NT2/D1 (cell line): Measurements from ENCODE around the gene MORN4.

Source experiments
- DNase-seq: peaks from one replicate; pipeline ENCODE4 v3.0.0-alpha.2; 2011; ENCODE audit warnings: low read depth, low spot score
- H3K27me3 ChIP-seq: 2 replicates; pipeline ENCODE4 v1.6.0; 2011; ENCODE audit warnings: mild to moderate bottlenecking; ENCODE audit not compliant: insufficient read length, insufficient read depth
- H3K36me3 ChIP-seq: 2 replicates; pipeline ENCODE4 v1.6.1; 2011; ENCODE audit warnings: mild to moderate bottlenecking, low read length, mixed read lengths; ENCODE audit not compliant: insufficient read depth, insufficient read length
- H3K4me1 ChIP-seq: 2 replicates; pipeline ENCODE4 v1.5.1; 2011; ENCODE audit not compliant: insufficient read depth, insufficient read length
- H3K4me3 ChIP-seq: 2 replicates; pipeline ENCODE4 v1.5.1; 2011; ENCODE audit warnings: low read depth; ENCODE audit not compliant: insufficient read length
- H3K9ac ChIP-seq: 2 replicates; pipeline ENCODE4 v1.6.0; 2011; ENCODE audit warnings: low read depth; ENCODE audit not compliant: insufficient read length
- H3K9me3 ChIP-seq: 2 replicates; pipeline ENCODE4 v1.5.1; 2011; ENCODE audit warnings: mild to moderate bottlenecking, low read length; ENCODE audit not compliant: insufficient read depth
- SUZ12 ChIP-seq: IDR thresholded peaks from 2 replicates; pipeline ENCODE4 v1.6.1; 2011; ENCODE audit not compliant: insufficient read length, insufficient read depth; ENCODE audit errors: extremely low read depth
- YY1 ChIP-seq: IDR thresholded peaks from 2 replicates; pipeline ENCODE4 v1.6.1; 2011; ENCODE audit not compliant: insufficient read length, insufficient read depth
- ZNF274 ChIP-seq: IDR thresholded peaks from 2 replicates; pipeline ENCODE4 v1.6.1; 2011; ENCODE audit warnings: mild to moderate bottlenecking, low read depth, low read length

The MORN4 gene

GRCh38 chr10:97628228-97628627 lies 5.1 kb downstream of the MORN4 start:
- Histone ChIP-seq H3K36me3 (no peaks in the 10 kb centered on the region), H3K27me3 (no peaks in the 10 kb centered on the region), H3K9ac (no peak overlapping the region), H3K9me3 (no peaks in the 10 kb centered on the region), H3K4me3 (no peak overlapping the region), H3K4me1 (no peaks in the 10 kb centered on the region)
- no peak for DNase-seq
- TF ChIP-seq YY1, result no peak
- TF ChIP-seq ZNF274, result no peak
- no peak for TF ChIP-seq SUZ12

GRCh38 chr10:97627731-97628130 lies 5.6 kb downstream of the MORN4 start:
- H3K4me3 ChIP-seq, result no peak overlapping the region
- TF ChIP-seq YY1 (no peak), SUZ12 (no peak)
- no peaks in the 10 kb centered on the region for H3K36me3 ChIP-seq
- no peaks in the 10 kb centered on the region for H3K9me3 ChIP-seq
- no peak for DNase-seq
- no peaks in the 10 kb centered on the region for H3K27me3 ChIP-seq
- H3K9ac ChIP-seq, result no peak overlapping the region
- no peaks in the 10 kb centered on the region for H3K4me1 ChIP-seq

- Histone ChIP-seq H3K36me3 (no peaks in the 10 kb centered on the region), H3K9ac (no peak overlapping the region), H3K4me3 (no peak overlapping the region), H3K9me3 (no peaks in the 10 kb centered on the region), H3K27me3 (no peaks in the 10 kb centered on the region), H3K4me1 (peaks cover 1% of the 10 kb centered on the region)
- no peak for TF ChIP-seq SUZ12
- no peak for TF ChIP-seq ZNF274
- no peak for TF ChIP-seq YY1
- no peak for DNase-seq
These were observed 10.0 kb downstream of the MORN4 start for GRCh38 chr10:97623277-97623676.

- H3K27me3 ChIP-seq, result no peaks in the 10 kb centered on the region
- no peaks in the 10 kb centered on the region for H3K9me3 ChIP-seq
- H3K36me3 ChIP-seq, result peaks cover 4% of the 10 kb centered on the region
- no peak for TF ChIP-seq ZNF274
- TF ChIP-seq SUZ12, result no peak
- TF ChIP-seq YY1, result no peak
- no peak overlapping the region for H3K9ac ChIP-seq
- no peak overlapping the region for H3K4me3 ChIP-seq
- H3K4me1 ChIP-seq, result peaks cover 1% of the 10 kb centered on the region
- no peak for DNase-seq
These were observed 14.6 kb downstream of the MORN4 start for GRCh38 chr10:97618733-97619132.

- Histone ChIP-seq H3K4me1 (peaks cover 1% of the 10 kb centered on the region), H3K27me3 (no peaks in the 10 kb centered on the region), H3K36me3 (peaks cover 4% of the 10 kb centered on the region), H3K4me3 (no peak overlapping the region), H3K9ac (no peak overlapping the region), H3K9me3 (no peaks in the 10 kb centered on the region)
- no peak for DNase-seq
- TF ChIP-seq YY1, result no peak
- TF ChIP-seq ZNF274, result no peak
These were observed 15.0 kb downstream of the MORN4 start for GRCh38 chr10:97618285-97618684.

- no peak overlapping the region for H3K4me3 ChIP-seq
- TF ChIP-seq ZNF274, result no peak
- no peak for TF ChIP-seq YY1
- TF ChIP-seq SUZ12, result no peak
- peaks cover 4% of the 10 kb centered on the region for H3K36me3 ChIP-seq
- no peaks in the 10 kb centered on the region for H3K27me3 ChIP-seq
- H3K9me3 ChIP-seq, result no peaks in the 10 kb centered on the region
- no peak overlapping the region for H3K9ac ChIP-seq
- no peaks in the 10 kb centered on the region for H3K4me1 ChIP-seq
- DNase-seq, result peak; percentile 40
These were observed 20.9 kb downstream of the MORN4 start for GRCh38 chr10:97612386-97612785.

- no peaks in the 10 kb centered on the region for H3K9me3 ChIP-seq
- TF ChIP-seq ZNF274 (no peak), SUZ12 (no peak), YY1 (no peak)
- peaks cover 4% of the 10 kb centered on the region for H3K36me3 ChIP-seq
- no peaks in the 10 kb centered on the region for H3K27me3 ChIP-seq
- no peak for DNase-seq
- H3K4me3 ChIP-seq, result no peak overlapping the region
- H3K9ac ChIP-seq, result peak overlapping the region; percentile 56
- peaks cover 4% of the 10 kb centered on the region for H3K4me1 ChIP-seq
These were observed 21.8 kb downstream of the MORN4 start for GRCh38 chr10:97611473-97611872.

- Histone ChIP-seq H3K4me3 (no peak overlapping the region), H3K9me3 (no peaks in the 10 kb centered on the region), H3K36me3 (no peaks in the 10 kb centered on the region), H3K9ac (no peak overlapping the region), H3K27me3 (no peaks in the 10 kb centered on the region), H3K4me1 (peaks cover 4% of the 10 kb centered on the region)
- no peak for DNase-seq
- TF ChIP-seq SUZ12 (no peak), YY1 (no peak), ZNF274 (no peak)
These were observed 24.2 kb downstream of the MORN4 start for GRCh38 chr10:97608991-97609561.
